BE2C (cell line): Measurements from ENCODE around the gene STK33.

ENCODE experiments used
- DNase-seq: peaks from one replicate; pipeline ENCODE4 v3.0.0-alpha.2; 2020
- H3K27me3 ChIP-seq: fragments of 250-450 bp; sonication (Bioruptor Pico); 2 replicates; pipeline ENCODE4 v1.5.1; 2020; ENCODE audit warnings: mild to moderate bottlenecking
- H3K36me3 ChIP-seq: fragments of 250-450 bp; sonication (Bioruptor Pico); 2 replicates; pipeline ENCODE4 v1.5.1; 2020; ENCODE audit warnings: mild to moderate bottlenecking
- H3K4me1 ChIP-seq: fragments of 250-450 bp; sonication (Bioruptor Pico); 2 replicates; pipeline ENCODE4 v1.5.1; 2020
- H3K4me3 ChIP-seq: 2 replicates; pipeline ENCODE4 v1.5.1; 2011; ENCODE audit warnings: low read depth, low read length
- H3K9me3 ChIP-seq: fragments of 250-450 bp; sonication (Bioruptor Pico); 2 replicates; pipeline ENCODE4 v1.5.1; 2020
- CTCF ChIP-seq: IDR thresholded peaks from 2 replicates; pipeline ENCODE4 v1.5.1; 2012; ENCODE audit warnings: mild to moderate bottlenecking, low read depth, low read length

Gene STK33

GRCh38 chr11:8617063-8617462, 23.0 kb upstream of the STK33 start:
- Histone ChIP-seq H3K4me1 (no peaks in the 10 kb centered on the region), H3K36me3 (no peaks in the 10 kb centered on the region), H3K9me3 (no peaks in the 10 kb centered on the region), H3K4me3 (no peak overlapping the region), H3K27me3 (no peaks in the 10 kb centered on the region)
- TF ChIP-seq CTCF = no peak
- DNase-seq = no peak

- no peak for DNase-seq
- TF ChIP-seq CTCF = no peak
- no peaks in the 10 kb centered on the region for H3K27me3 ChIP-seq
- H3K9me3 ChIP-seq = no peaks in the 10 kb centered on the region
- H3K36me3 ChIP-seq = no peaks in the 10 kb centered on the region
- H3K4me1 ChIP-seq = no peaks in the 10 kb centered on the region
- no peak overlapping the region for H3K4me3 ChIP-seq
Observed at GRCh38 chr11:8615291-8616032, 21.4 kb upstream of the STK33 start.

- no peak for DNase-seq
- no peak overlapping the region for H3K4me3 ChIP-seq
- H3K27me3 ChIP-seq = no peaks in the 10 kb centered on the region
Observed at GRCh38 chr11:8614497-8614896, 20.5 kb upstream of the STK33 start.

GRCh38 chr11:8613036-8613435, 19.0 kb upstream of the STK33 start:
- no peak overlapping the region for H3K4me3 ChIP-seq
- H3K27me3 ChIP-seq = no peaks in the 10 kb centered on the region
- no peaks in the 10 kb centered on the region for H3K4me1 ChIP-seq
- H3K36me3 ChIP-seq = no peaks in the 10 kb centered on the region
- no peaks in the 10 kb centered on the region for H3K9me3 ChIP-seq
- DNase-seq = no peak
- TF ChIP-seq CTCF = no peak

More at GRCh38 chr11:8614497-8614896, 20.5 kb upstream of the STK33 start:
- Histone ChIP-seq H3K9me3 (no peaks in the 10 kb centered on the region), H3K4me1 (no peaks in the 10 kb centered on the region), H3K36me3 (no peaks in the 10 kb centered on the region)
- no peak for TF ChIP-seq CTCF

- Histone ChIP-seq H3K4me1 (no peaks in the 10 kb centered on the region), H3K36me3 (no peaks in the 10 kb centered on the region), H3K4me3 (no peak overlapping the region), H3K9me3 (no peaks in the 10 kb centered on the region), H3K27me3 (no peaks in the 10 kb centered on the region)
- no peak for TF ChIP-seq CTCF
- DNase-seq = no peak
Observed at GRCh38 chr11:8612522-8612921, 18.5 kb upstream of the STK33 start.

GRCh38 chr11:8610532-8611116, 16.6 kb upstream of the STK33 start:
- DNase-seq = peak; percentile 39
- Histone ChIP-seq H3K27me3 (no peaks in the 10 kb centered on the region), H3K36me3 (no peaks in the 10 kb centered on the region), H3K4me3 (no peak overlapping the region), H3K4me1 (no peaks in the 10 kb centered on the region), H3K9me3 (no peaks in the 10 kb centered on the region)
- no peak for TF ChIP-seq CTCF
